ENCODE measurements around the gene BNC2.

DNA sequence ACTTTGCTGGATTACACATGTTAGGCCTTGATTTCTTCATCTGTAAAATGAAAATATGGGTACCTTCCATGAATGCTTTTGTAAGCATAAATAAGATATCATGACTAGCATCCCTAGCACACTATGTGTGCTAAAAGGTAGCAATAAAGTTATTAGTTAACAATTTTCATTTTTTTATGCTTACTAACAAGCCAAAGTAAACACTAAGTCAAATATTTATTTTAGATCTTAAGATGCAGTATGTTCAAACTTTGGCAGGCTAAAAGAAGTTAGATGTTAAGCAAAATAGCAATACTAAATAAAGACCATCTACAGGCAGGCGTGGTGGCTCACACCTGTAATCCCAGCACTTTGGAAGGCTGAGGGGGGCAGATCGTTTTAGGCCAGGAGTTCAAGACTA lies 169.1 kb downstream of the BNC2 start:
- TF ChIP-seq EZH2 (IDR thresholded peaks at IDR 0.05; ENCODE audit: low read length, missing control alignments) (no peak), CTCF (conservative IDR thresholded peaks at IDR 0.05 in 1 of 2, IDR thresholded peaks at IDR 0.05 in 1 of 2; ENCODE audit: low read depth in 1 of 2, low read length in 2 of 2) (no peak)

All from fibroblast of lung (primary cell).